ENCODE results near the gene LRRC4B.

LRRC4B gene

DNA sequence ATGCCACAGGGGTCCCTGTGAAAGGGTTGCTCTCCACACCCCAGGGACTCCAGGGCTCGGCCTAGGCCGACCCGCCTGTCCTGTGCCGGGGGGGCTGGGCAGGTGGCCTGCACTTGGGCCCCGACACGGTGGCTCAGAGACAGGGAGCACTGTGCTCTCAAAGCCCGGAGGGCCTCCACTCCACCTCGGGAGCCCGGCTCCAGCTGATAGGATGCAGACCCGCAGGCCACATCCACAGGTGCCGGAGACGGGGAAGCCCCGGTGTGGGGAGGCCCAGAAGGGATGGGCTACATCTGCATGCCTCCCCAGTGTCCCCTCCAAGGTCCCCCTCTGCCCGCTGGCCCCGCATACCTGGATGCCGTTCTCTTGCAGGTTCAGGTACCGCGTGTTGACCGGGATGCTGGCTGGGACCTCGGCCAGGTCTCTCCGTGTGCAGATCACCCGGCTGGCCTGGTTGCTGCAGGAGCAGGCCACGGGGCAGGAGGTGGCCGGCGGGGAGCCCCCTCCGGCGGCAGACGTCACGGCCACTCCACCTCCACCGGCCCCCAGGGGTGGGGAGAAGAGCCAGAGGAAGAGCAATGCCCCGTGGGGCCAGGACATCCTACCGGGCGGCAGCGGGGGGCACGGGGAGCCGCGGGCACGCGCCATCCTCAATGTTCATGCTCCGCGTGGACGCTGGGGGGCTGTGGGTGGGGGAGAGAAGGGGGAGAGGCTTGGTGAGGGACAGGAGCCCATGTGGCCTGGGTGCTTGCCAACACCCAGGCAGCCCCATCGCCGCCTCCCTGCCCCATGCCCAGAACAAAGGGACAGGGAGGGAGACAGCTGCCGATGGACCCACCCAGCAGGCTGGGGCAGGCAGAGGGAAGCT is 19.8 kb downstream of the LRRC4B start:
- no peak overlapping the region for H3K27ac ChIP-seq
- TF ChIP-seq, protein P1, sequence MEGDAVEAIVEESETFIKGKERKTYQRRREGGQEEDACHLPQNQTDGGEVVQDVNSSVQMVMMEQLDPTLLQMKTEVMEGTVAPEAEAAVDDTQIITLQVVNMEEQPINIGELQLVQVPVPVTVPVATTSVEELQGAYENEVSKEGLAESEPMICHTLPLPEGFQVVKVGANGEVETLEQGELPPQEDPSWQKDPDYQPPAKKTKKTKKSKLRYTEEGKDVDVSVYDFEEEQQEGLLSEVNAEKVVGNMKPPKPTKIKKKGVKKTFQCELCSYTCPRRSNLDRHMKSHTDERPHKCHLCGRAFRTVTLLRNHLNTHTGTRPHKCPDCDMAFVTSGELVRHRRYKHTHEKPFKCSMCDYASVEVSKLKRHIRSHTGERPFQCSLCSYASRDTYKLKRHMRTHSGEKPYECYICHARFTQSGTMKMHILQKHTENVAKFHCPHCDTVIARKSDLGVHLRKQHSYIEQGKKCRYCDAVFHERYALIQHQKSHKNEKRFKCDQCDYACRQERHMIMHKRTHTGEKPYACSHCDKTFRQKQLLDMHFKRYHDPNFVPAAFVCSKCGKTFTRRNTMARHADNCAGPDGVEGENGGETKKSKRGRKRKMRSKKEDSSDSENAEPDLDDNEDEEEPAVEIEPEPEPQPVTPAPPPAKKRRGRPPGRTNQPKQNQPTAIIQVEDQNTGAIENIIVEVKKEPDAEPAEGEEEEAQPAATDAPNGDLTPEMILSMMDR (conservative IDR thresholded peaks at IDR 0.05) = no peak

GRCh38 chr19:50547385-50548190 is 20.6 kb downstream of the LRRC4B start:
- TF ChIP-seq, protein P1 (conservative IDR thresholded peaks at IDR 0.05) = no peak
- H3K27ac ChIP-seq = no peak overlapping the region

GRCh38 chr19:50546527-50547221 is 21.6 kb downstream of the LRRC4B start:
- H3K27ac ChIP-seq = no peak overlapping the region
- TF ChIP-seq, protein P1 (conservative IDR thresholded peaks at IDR 0.05) = no peak

DNA sequence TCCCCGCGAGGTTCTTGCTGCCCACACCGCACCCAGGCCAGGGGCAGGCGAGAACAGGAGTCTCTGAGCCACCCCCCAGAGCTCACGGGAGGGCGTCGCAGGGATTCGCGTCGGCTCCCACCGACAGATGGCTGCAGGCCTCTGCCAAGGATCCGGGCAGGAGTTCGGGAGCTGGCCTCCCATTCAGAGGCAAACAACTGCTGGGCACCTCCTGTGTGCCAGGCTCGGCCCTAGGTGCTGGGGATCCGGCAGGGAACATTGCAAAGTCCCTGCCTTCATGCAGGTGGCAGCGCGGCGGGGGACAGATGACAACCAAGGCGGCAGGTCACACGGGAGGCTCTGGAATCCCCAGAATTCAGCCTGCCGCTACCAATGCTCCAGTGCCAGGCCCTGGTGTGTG is 25.3 kb downstream of the LRRC4B start:
- no peak overlapping the region for H3K27ac ChIP-seq

DNA sequence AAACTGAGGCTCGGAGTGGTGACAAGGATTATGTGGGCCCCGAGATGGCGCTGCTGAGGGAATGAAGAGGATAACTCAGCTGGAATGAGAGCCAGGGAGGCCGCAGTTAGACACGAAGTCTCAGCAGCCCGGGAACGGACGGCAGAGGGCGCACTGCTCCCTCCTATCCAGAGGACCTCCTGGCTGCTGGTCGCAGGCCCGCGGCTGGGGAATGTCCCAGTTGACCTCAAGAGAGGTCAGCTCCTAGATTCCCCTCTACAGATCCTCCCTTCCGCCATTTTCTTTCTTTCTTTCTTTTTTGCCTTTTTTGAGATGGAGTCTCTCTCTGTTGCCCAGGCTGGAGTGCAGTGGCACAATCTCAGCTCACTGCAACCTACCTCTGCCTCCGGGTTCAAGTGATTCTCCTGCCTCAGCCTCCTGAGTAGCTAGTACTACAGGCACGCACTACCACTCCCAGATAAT is 30.4 kb downstream of the LRRC4B start:
- TF ChIP-seq, protein P1 (conservative IDR thresholded peaks at IDR 0.05) = peak; percentile 98
- no peak overlapping the region for H3K27ac ChIP-seq

More for the DNA sequence above, 25.3 kb downstream of the LRRC4B start:
- TF ChIP-seq, protein P1 (conservative IDR thresholded peaks at IDR 0.05) = no peak

DNA sequence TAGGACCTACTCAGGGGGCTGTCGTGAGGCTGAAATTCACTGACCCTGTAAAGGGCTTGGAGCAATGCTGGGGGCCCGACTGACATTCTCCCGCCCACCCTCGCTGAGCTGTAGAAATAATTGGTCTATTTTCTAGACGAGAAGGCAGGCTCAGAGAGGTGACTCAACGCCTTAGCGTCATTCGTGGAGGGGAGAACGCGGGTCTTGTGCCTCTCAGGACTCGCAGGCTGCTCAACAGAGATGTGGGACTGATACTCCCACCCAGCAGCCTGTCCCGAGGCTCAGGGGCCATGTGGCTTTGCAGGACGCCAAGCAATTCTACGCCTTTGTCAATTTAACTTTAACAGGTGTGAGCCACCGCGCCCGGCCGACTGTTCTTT is 30.9 kb downstream of the LRRC4B start:
- no peak overlapping the region for H3K27ac ChIP-seq

More for the DNA sequence above, 30.9 kb downstream of the LRRC4B start:
- TF ChIP-seq, protein P1 (conservative IDR thresholded peaks at IDR 0.05) = no peak
